Measurements from ENCODE around the gene PLS1.
A peak's percentile ranks its signal among the peaks of the same experiment; 100 is the strongest.

PLS1 gene

GRCh38 chr3:142596726-142597088, 514 bp downstream of the PLS1 start:
- TF ChIP-seq CTCF (IDR thresholded peaks at IDR 0.05; ENCODE audit: borderline replicate concordance, extremely low read depth, low read length, poor library complexity, severe bottlenecking) (no peak), EZH2 (IDR thresholded peaks at IDR 0.05; ENCODE audit: borderline replicate concordance, low read depth, low read length, severe bottlenecking) (no peak)
- Histone ChIP-seq H3K79me2 (ENCODE audit: insufficient read depth, low read length) (peaks cover 19% of the 10 kb centered on the region), H3K9ac (ENCODE audit: low read depth, low read length) (peak overlapping the region; percentile 66), H3K27ac (ENCODE audit: low read length) (peak overlapping the region; percentile 83), H3K9me3 (ENCODE audit: insufficient read depth, low read length, severe bottlenecking) (no peaks in the 10 kb centered on the region), H3K4me2 (ENCODE audit: insufficient read depth, low read length) (peak overlapping the region; percentile 83), H3K27me3 (ENCODE audit: insufficient read depth, low read length, poor library complexity) (no peaks in the 10 kb centered on the region), H3K4me3 (ENCODE audit: low read depth in 1 of 2, low read length in 2 of 2) (peak overlapping the region; percentile 82 to 93), H2AFZ (ENCODE audit: low read depth, low read length) (peak overlapping the region; percentile 89), H3K4me1 (ENCODE audit: insufficient read depth, low read length) (peaks cover 29% of the 10 kb centered on the region), H4K20me1 (ENCODE audit: insufficient read depth, low read length) (no peaks in the 10 kb centered on the region; the same call in 1 of the 2 replicates), H3K36me3 (ENCODE audit: insufficient read depth, low read length) (peaks cover 4% of the 10 kb centered on the region; the same call in 1 of the 2 replicates)
- DNase-seq (no peak), ATAC-seq (ENCODE audit: insufficient read depth, low read depth) (peak; percentile 5; the same call in 1 of the 3 replicates)

- H3K27ac ChIP-seq (ENCODE audit: low read length): 0 out of 2 replicates have a peak overlapping the region, but pooled peaks have one; percentile 0
- ATAC-seq (ENCODE audit: insufficient read depth, low read depth) (no peak), DNase-seq (no peak)
- peak overlapping the region; percentile 83 for H3K4me2 ChIP-seq (ENCODE audit: insufficient read depth, low read length)
- TF ChIP-seq CTCF (IDR thresholded peaks at IDR 0.05; ENCODE audit: borderline replicate concordance, extremely low read depth, low read length, poor library complexity, severe bottlenecking): no peak
- no peak for TF ChIP-seq EZH2 (IDR thresholded peaks at IDR 0.05; ENCODE audit: borderline replicate concordance, low read depth, low read length, severe bottlenecking)
- peaks cover 29% of the 10 kb centered on the region for H3K4me1 ChIP-seq (ENCODE audit: insufficient read depth, low read length)
- H3K9ac ChIP-seq (ENCODE audit: low read depth, low read length): peak overlapping the region; percentile 66; the same call in 1 of the 2 replicates
- H3K36me3 ChIP-seq (ENCODE audit: insufficient read depth, low read length): peaks cover 4% of the 10 kb centered on the region; the same call in 1 of the 2 replicates
- H4K20me1 ChIP-seq (ENCODE audit: insufficient read depth, low read length): no peaks in the 10 kb centered on the region; the same call in 1 of the 2 replicates
- peak overlapping the region in 1 of 2 experiments; percentile 93; a peak in 2 of 4 replicates for H3K4me3 ChIP-seq (ENCODE audit: low read depth in 1 of 2, low read length in 2 of 2)
- H3K27me3 ChIP-seq (ENCODE audit: insufficient read depth, low read length, poor library complexity): no peaks in the 10 kb centered on the region
- H2AFZ ChIP-seq (ENCODE audit: low read depth, low read length): no peak overlapping the region; the same call in 1 of the 2 replicates
- H3K79me2 ChIP-seq (ENCODE audit: insufficient read depth, low read length): peaks cover 21% of the 10 kb centered on the region
- H3K9me3 ChIP-seq (ENCODE audit: insufficient read depth, low read length, severe bottlenecking): no peaks in the 10 kb centered on the region
Measured at GRCh38 chr3:142597906-142598305, 1.7 kb downstream of the PLS1 start.

- Histone ChIP-seq H3K27ac (ENCODE audit: low read length) (no peak overlapping the region), H2AFZ (ENCODE audit: low read depth, low read length) (no peak overlapping the region), H3K9me3 (ENCODE audit: insufficient read depth, low read length, severe bottlenecking) (no peaks in the 10 kb centered on the region), H3K4me3 (ENCODE audit: low read depth in 1 of 2, low read length in 2 of 2) (no peak overlapping the region), H3K79me2 (ENCODE audit: insufficient read depth, low read length) (peaks cover 24% of the 10 kb centered on the region), H3K9ac (ENCODE audit: low read depth, low read length) (no peak overlapping the region), H4K20me1 (ENCODE audit: insufficient read depth, low read length) (no peaks in the 10 kb centered on the region; the same call in 1 of the 2 replicates), H3K36me3 (ENCODE audit: insufficient read depth, low read length) (0 out of 2 replicates have a peak, but pooled peaks cover 4% of the 10 kb centered on the region), H3K27me3 (ENCODE audit: insufficient read depth, low read length, poor library complexity) (no peaks in the 10 kb centered on the region), H3K4me1 (ENCODE audit: insufficient read depth, low read length) (peaks cover 25% of the 10 kb centered on the region), H3K4me2 (ENCODE audit: insufficient read depth, low read length) (no peak overlapping the region)
- DNase-seq (no peak), ATAC-seq (ENCODE audit: insufficient read depth, low read depth) (no peak)
- TF ChIP-seq CTCF (IDR thresholded peaks at IDR 0.05; ENCODE audit: borderline replicate concordance, extremely low read depth, low read length, poor library complexity, severe bottlenecking) (no peak), EZH2 (IDR thresholded peaks at IDR 0.05; ENCODE audit: borderline replicate concordance, low read depth, low read length, severe bottlenecking) (no peak)
Measured at GRCh38 chr3:142601713-142602112, 5.5 kb downstream of the PLS1 start.
